Stimulated activated CD8-positive, alpha-beta memory T cell treated with anti-CD3 and anti-CD28 coated beads, Interleukin-2, amount 100 ng/mL, for 48 hours (primary cell): ENCODE measurements around the gene LCN6.
"Not testable (repeated sequence)": the region's sequence is repeated elsewhere in the genome, so short reads cannot be mapped to it uniquely, and the experiment has no call there.

ENCODE experiments used
- DNase-seq, 2 donors: peaks; one replicate each; pipeline ENCODE4 v3.0.0-alpha.2; 2020; ENCODE audit warnings: low read depth in 2 of 2

LCN6 gene

DNA sequence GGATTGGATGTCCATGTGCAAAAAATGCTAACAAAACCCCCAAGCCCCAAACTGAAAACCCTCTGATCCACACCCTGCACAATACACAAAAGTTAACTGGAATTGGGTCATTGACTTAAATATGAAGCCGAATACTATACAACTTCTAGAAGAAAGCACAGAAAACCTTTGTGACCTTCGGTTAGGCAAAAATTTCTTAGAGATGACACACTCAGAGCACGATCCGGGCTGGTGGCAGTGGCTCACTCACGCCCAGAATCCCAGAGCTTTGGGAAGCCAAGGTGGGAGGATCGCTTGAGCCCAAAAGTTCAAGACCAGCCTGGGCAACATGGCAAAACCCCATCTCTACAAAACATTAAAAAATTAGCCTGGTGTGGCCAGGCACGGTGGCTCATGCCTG lies 37.8 kb downstream of the LCN6 start:
- DNase-seq: no peak

DNA sequence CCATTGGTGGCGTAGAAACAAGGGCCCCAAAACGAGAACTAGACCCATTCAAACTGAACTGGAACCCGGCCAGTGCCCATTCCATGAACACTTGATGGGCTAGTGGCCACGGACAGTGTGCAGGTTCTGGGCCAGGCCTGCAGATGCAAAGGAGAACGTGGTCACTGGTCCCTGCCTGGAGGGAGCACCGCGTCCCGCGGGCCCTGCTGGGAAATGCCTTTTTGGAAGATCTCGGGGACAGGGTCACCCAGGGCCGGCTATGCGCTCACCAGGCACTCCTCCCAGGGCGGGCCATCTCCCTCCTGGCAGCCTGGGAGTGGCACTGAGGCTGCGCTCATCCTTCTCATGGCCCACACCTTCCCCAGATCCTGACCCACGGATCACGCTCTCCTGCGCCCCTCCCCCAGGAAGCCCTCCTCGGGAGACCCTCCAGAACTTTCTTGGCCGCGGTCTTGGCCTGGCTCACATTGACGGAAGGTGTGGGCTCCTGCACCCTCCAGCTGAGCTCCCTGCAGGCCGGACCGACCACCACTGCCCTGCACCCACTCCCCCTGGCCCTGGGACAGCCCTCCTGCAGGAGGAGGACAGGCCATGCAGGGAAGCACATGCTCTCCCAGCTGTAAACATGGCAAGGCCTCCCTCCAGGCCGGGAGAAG lies 38.7 kb downstream of the LCN6 start:
- no peak for DNase-seq

DNA sequence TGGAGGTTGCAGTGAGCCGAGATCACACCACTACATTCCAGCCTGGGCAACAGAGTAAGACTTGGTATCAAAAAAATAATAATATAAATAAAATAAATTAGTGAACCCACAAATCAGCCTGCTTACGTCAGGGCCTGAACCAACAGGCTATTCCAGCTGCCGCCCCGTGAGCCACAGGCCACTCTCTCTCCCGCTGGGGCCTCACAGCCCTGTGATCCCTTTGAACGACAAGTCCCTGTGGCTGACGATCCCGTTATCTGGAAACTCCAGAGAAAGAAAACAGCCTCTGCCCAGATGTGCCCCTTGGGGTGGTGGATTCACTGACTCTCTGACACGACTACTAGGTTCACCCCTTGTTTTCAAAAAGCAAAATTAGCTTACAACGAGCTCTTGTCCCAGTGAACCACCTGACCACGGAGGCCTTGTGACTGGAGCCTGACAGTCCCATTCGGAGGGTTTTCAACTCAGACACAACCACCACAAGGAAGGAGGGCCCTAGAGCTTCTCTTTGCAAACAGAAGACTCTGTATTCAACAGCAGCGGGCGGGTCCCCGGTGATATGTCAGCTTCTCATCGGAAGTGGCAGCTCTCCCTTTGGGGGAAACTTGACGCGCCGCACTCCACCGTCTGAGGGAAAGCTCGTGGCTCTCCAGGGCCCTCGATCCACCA lies 40.3 kb downstream of the LCN6 start:
- DNase-seq: no peak

DNA sequence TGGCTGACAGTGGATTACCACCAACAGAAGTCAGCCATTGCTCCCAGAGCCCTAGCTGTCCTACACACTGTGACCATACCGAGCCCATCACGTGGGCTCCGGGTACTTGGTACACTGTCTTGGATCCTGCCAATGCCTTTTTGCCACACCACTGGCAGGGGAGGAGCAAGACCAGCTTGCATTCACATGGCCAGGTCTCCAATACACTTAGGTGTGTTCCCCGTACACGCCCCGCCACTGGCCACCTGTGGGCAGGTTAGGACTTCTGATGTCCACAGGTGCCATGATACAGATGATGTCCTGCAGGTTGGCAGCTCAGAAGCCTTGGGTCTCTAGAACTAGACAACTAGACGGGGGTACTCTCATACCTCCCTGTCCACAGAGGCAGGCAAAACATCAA lies 41.3 kb downstream of the LCN6 start:
- DNase-seq: no peak

- no peak for DNase-seq
Observed at GRCh38 chr9:136705564-136705963, 42.8 kb downstream of the LCN6 start.

DNA sequence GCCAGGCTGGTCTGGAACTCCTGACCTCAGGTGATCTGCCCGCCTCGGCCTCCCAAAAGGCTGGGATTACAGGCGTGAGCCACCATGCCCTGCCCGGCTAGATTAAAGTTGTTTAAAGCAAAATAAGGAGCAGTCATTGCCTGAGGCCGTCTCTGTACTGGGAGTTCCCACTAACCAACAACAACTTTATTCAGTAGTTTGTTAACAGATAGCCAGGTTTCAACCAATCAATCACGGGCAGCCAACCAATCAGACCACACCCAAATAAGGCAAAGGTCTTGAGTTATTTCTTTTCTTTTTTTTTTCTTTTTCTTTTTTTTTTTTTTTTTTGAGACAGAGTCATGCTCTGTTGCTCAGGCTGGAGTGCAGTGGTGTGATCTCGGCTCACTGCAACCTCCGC lies 43.6 kb downstream of the LCN6 start:
- not testable (repeated sequence) for DNase-seq

DNA sequence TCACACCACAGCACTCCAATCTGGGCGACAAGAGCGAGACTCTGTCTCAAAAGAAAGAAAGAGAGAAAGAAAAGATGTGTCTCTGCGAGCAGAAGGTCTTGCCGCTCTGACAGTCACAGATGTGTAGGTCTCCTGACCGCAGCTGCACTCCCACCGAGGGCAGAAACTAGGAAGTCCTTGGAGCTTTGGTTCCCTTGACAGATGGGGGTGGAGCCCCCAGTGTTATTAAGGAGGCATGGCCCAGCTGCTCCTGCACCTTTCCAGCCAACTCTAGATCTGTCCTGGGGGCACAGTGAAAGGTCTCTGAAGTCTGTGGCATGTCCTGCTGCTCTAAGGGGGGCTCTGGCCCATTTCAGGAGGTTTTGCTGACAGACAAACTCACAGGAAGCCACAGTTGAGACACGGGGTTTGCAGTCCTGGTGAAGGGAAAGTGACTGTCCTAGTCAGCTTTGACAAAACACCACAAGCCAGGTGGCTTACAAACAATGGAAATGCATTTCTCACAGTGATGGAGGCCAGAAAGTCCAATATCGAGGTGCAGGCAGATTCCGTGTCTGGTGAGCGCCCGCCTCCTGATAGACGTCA lies 45.0 kb downstream of the LCN6 start:
- no peak for DNase-seq

DNA sequence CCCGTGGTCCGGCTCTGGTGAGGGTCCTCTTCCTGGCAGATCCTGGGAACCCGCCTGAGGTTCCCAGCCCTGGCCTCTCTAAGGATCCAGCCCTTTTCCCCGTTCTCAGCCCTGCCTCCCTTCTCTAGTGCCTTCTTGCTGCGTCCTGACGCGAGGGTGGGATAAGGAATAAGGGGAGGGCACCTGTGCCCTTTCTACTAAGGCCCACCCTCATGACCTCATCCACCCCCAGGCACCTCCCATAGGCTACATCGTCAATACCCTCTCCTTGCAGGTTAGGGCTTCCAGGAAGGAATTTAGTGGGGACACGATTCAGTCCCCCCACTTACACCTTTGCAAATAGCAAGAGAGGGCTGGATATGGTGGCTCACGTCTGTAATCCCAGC lies 46.7 kb downstream of the LCN6 start:
- DNase-seq: no peak

GRCh38 chr9:136700959-136701667 lies 47.2 kb downstream of the LCN6 start:
- peak; percentile 54 to 71 for DNase-seq

GRCh38 chr9:136700304-136700703 lies 48.0 kb downstream of the LCN6 start:
- DNase-seq: no peak

- no peak for DNase-seq
Observed at GRCh38 chr9:136698635-136699246, 49.6 kb downstream of the LCN6 start.

GRCh38 chr9:136697821-136698526 lies 50.4 kb downstream of the LCN6 start:
- DNase-seq: no peak

DNA sequence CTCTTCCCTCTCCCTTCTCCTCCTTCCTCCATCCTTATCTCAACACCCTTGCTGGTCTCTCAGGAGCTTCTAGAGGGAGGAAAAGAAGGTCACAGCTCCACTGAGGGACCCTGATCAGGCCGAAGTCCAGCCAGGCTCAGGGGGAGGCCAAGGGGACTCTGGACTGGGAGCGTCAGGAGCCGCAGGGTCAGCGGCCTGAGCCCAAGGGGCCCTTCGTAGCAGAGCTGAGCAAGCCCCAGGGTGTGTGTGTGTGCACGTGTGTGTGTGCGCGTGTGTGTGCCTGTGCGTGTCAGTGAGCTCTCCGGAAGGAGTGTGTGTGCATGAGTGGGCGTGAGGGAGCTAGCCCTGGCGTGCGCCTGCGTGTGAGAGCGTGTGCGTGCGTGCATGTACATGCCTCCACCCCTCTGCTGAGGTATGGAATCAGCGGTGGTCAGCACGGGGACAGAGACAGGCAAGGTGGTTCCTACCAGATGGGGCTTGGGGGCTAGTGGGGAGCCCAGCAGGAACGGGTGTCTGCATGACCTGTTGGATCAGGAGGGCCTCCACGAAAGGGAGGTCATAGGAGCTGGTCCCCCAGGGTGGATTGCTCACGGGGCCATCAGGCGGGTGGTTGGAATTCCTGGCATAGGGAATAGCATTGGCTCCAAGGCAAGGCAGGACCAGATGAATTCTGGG lies 51.0 kb downstream of the LCN6 start:
- DNase-seq: no peak

DNA sequence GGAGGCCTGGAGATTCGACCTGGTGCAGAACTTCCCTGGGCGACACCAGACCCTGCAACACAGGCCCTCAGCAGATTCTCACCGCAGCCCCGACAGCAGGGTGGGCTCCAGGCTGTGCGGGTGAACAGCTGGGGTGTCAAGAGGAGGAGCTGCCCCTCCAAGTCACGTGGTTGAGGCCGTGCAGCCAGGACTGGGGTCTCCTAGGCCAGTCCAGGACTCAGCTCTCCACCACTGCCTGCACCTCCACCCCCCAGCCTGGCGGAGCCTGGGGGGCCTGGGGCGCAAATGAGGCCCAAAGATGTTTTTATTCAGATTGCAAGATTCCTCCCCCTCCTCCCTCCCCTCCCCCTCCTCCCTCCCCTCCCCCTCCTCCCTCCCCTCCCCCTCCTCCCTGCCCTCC lies 51.8 kb downstream of the LCN6 start:
- DNase-seq: no peak

- no peak for DNase-seq
Observed at GRCh38 chr9:136695955-136696354, 52.4 kb downstream of the LCN6 start.

DNA sequence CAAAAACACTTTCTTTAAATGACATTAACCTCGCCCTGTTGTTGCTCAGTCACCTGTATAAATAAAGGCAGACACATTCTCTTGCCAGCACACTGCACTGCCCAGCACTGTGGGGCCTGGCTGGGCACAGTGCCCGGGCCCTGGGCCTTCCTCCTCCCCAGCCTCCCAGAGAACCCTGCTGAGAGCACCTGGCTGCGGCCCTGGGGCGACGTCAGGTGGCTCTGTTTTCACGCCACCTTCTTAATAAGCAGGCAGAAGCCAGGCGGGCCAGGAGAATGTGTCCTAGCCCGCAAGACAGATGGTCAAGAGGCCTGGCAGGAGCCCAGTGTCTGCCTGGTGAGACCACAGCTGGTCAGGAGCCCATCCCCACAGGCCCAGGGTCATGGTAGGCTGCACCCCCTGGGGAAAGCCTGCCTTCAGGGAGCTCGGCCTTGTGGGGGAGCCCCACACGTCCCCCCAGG lies 52.9 kb downstream of the LCN6 start:
- DNase-seq: no peak

DNA sequence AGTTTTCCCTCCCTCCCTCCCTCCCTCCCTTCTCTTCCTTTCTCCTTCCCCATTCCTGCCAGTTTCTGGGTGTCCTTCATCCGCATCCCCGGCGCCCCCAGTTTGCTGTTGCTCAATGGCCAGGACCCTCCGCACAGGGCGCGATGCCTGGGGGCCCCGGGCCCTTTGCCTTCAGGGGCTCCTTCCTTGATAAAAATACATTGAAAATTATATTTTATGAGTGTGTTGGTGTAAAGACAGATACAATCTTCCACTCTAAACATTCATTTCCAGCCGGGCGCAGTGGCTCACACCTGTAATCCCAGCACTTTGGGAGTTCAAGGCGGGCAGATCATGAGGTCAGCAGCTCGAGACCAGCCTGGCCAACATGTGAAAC lies 53.5 kb downstream of the LCN6 start:
- no peak for DNase-seq

DNA sequence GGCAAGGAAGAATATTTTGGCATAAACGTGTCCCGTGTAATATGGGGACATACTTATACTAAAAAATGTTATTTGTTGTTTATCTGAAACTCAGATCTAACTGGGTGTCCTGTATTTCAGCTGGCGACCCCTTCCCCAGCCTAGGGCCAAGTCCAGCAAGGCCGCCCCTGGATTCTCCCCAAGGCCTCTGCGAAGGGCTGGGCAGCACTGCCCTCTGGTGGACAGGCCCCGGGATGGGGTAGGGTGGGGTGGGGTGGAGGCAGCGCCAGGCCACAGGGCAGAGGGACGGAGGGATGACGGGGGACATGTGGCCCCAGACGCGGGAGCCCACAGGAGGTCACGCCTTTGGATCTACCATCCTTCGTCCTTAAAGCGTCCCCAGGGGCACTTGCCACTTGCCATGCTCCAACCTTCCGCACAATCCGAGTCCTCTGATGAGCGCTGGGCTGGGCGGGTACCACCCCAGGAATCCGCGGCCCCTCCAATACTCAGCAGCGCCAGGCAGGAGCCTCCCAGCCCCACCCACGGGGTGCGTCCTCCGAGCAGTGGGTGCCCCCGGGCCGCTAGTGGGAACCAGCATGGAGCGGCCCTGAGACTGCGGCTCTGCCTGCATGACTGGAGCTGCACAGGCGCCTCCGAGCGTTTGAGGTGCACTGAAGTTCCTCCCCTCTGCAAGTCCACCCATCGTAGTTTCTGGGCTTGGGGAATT lies 54.0 kb downstream of the LCN6 start:
- peak; percentile 39 to 40 for DNase-seq
